Measurements from ENCODE around the gene ZYG11B.
"Not testable (repeated sequence)": the region's sequence is repeated elsewhere in the genome, so short reads cannot be mapped to it uniquely, and the experiment has no call there.

The ZYG11B gene

DNA sequence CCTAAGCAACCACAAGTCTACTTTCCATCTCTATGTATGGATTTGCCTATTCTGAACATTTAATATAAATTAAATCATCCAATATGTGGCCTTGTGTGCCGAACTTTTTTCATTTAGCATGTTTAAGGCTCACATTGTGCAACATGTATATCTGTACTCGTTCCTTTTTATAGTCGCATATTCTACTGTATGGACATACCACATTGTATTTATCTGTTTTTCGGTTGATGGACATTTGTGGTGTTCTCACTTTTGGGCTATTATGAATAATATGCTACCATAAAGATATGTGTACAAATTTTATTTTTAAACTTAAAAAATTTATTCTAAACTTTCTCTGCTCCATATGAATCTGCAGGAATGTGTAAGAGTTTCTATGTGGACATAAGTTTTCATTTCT is 129.3 kb downstream of the ZYG11B start:
- DNase-seq (ENCODE audit: low read depth): no peak
- no peak overlapping the region for H3K4me3 ChIP-seq (ENCODE audit: low read length)
- TF ChIP-seq, protein P1, sequence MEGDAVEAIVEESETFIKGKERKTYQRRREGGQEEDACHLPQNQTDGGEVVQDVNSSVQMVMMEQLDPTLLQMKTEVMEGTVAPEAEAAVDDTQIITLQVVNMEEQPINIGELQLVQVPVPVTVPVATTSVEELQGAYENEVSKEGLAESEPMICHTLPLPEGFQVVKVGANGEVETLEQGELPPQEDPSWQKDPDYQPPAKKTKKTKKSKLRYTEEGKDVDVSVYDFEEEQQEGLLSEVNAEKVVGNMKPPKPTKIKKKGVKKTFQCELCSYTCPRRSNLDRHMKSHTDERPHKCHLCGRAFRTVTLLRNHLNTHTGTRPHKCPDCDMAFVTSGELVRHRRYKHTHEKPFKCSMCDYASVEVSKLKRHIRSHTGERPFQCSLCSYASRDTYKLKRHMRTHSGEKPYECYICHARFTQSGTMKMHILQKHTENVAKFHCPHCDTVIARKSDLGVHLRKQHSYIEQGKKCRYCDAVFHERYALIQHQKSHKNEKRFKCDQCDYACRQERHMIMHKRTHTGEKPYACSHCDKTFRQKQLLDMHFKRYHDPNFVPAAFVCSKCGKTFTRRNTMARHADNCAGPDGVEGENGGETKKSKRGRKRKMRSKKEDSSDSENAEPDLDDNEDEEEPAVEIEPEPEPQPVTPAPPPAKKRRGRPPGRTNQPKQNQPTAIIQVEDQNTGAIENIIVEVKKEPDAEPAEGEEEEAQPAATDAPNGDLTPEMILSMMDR (IDR thresholded peaks at IDR 0.05; ENCODE audit: insufficient read depth, low read depth, low read length, missing control alignments): no peak

DNA sequence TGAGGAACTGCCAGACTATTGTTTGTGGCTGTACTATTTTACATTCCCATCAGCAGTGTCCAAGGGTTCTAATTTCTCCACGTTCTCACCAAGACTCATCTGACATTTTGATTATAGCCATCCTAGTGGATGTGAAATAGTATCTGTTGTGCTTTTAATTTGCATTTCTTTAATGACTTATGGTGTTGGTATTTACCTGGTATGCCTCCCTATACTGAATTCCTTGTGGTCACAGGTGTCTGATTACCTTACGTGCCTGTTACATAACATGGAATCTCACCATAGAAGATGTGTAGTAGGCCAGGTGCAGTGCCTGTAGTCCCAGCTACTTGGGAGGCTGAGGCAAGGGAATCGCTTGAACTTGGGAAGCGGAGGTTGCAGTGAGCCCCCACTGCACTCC is 129.8 kb downstream of the ZYG11B start:
- TF ChIP-seq, protein P1 (IDR thresholded peaks at IDR 0.05; ENCODE audit: insufficient read depth, low read depth, low read length, missing control alignments): no peak
- DNase-seq (ENCODE audit: low read depth): peak; percentile 82
- H3K4me3 ChIP-seq (ENCODE audit: low read length): no peak overlapping the region

DNA sequence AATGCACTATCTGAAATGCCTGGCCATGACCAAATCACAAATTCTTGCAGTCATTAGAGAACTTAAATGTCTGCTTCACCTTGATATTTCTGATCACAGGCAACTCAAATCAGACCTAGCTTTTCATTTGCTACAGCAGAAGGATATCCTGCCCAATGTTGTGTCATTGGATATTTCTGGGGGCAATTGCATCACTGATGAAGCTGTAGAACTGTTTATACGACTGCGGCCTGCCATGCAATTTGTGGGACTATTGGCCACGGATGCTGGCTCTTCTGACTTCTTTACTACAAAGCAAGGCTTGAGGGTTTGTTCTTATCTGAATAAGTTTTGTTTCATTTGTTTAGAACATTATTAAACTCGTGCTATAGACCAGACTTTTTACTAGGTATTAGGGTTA is 131.2 kb downstream of the ZYG11B start:
- TF ChIP-seq, protein P1 (IDR thresholded peaks at IDR 0.05; ENCODE audit: insufficient read depth, low read depth, low read length, missing control alignments): no peak
- no peak for DNase-seq (ENCODE audit: low read depth)
- no peak overlapping the region for H3K4me3 ChIP-seq (ENCODE audit: low read length)

DNA sequence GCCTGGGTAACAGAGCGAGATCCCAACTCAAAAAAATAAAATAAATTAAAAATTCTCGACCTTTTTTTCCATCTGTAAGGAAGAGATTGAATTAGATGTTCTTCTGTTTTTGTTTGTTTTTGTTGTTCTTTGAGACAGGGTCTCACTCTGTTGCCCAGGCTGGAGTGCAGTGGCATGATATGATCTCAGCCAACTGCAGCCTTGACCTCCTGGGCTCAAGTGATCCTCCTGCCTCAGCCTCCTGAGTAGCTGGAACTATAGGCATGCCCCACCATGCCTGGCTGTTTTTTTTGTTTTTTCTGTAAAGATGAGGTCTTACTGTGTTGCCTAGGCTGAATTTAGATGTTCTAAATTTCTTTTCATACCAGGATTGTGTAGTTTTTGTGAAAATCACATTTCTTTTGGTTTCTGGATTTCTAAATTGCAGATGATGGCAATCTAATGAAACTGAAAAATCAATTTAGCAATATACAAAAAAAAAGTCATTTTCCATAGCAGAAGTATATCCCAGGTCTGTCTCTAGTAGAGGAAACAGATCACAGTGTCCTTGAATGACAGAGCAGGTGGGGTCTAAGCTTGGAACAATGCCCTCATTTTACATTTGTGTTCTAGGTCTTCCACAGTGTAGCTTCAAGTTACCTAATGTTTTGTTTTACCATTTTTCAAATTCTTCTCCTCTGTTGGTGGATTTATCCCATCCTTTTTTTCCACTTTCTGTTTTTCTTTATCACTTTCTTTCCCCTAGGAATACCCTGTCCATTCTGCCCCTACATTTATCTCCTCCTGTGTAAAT is 136.6 kb downstream of the ZYG11B start:
- TF ChIP-seq, protein P1 (IDR thresholded peaks at IDR 0.05; ENCODE audit: insufficient read depth, low read depth, low read length, missing control alignments): no peak
- DNase-seq (ENCODE audit: low read depth): no peak
- H3K4me3 ChIP-seq (ENCODE audit: low read length): no peak overlapping the region

DNA sequence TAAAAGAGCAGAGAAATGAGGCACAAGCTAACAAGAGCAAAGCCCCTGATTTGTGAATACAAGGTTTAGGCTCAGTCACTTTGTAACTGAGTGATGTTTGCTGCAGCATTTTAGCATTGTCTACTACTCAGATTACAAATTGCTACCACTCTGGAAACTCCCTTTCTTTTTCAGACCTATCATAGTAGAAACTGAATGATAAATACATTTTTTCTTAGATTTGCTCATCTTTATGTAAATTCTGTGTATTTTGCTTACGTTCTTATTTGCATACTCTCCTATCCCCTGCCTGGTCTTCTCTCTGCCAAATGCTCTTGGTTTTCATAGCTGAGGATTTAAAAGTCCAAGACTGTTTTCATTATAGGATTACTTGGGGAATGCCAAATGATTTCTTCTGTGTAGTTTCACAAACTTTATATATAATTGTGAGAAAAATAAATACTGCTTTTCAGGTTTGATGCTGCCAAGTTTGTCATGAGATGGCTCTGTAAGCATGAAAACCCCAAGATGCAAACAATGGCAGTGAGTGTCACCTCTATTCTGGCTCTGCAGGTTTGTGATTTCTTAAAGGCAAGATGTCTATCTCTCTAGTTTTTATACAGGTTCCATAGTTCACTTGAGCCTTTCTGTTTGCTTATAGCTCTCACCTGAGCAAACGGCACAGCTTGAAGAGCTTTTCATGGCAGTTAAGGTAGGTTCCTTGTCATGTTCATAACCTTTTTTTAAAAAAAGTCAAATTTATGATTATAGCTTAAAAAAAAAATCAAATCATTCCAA is 141.0 kb downstream of the ZYG11B start:
- DNase-seq (ENCODE audit: low read depth): peak; percentile 2
- H3K4me3 ChIP-seq (ENCODE audit: low read length): no peak overlapping the region
- TF ChIP-seq, protein P1 (IDR thresholded peaks at IDR 0.05; ENCODE audit: insufficient read depth, low read depth, low read length, missing control alignments): no peak

DNA sequence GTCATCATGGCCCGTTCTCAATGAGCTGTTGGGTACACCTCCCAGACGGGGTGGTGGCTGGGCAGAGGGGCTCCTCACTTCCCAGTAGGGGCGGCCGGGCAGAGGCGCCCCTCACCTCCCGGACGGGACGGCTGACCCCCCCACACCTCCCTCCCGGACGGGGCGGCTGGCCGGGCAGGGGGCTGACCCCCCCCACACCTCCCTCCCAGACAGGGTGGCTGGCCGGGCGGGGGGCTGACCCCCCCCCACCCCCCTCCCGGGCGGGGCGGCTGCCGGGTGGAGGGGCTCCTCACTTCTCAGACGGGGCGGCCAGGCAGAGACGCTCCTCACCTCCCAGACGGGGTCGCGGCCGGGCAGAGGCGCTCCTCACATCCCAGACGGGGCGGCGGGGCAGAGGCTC is 143.5 kb downstream of the ZYG11B start:
- not testable (repeated sequence) for H3K4me3 ChIP-seq (ENCODE audit: low read length); DNase-seq (ENCODE audit: low read depth)

DNA sequence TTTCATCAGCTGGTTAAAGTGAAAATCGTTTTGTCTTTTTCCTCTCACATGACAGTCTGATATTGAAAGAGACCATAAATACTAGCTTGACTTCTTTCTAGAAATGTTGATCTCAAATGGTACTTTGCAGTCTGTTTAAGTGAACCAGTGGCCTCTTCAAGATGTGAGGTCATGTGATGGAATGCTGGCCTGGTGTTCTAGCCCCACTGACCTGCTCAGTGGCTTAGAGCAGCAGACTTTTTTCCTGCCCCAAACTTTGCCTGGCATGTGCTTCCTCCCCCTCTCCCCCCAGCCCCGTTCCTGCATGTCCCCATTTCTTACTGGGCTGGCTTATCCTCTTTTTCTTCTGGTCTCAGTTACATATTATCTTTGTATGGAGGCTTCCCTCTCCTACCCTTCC is 150.6 kb downstream of the ZYG11B start:
- H3K4me3 ChIP-seq (ENCODE audit: low read length): no peak overlapping the region
- no peak for DNase-seq (ENCODE audit: low read depth)
- TF ChIP-seq, protein P1 (IDR thresholded peaks at IDR 0.05; ENCODE audit: insufficient read depth, low read depth, low read length, missing control alignments): no peak

Measured in epithelial cell of esophagus (primary cell).